GM12878 (cell line): ENCODE results near the gene PCDHB14. TPM values are rescaled to one million over a fixed set of nuclear protein-coding genes. Genes with fewer than 3 reads are reported as not detected.
"Not testable (repeated sequence)": the region's sequence is repeated elsewhere in the genome, so short reads cannot be mapped to it uniquely, and the experiment has no call there.

Experiments
- ATAC-seq: fragments of 200-7000 bp; cut with Tn5 transposase; 3 replicates; pipeline ENCODE4 v1.9.1; 2020; ENCODE audit warnings: mild to moderate bottlenecking, moderate library complexity
- Bru-seq: library from RNA; stranded (reverse); fragments of 400-500 nt; gene quantifications from one replicate; lab custom pipeline; 2021; lab: Mats Ljungman, UMichigan
- BruChase-seq, 2 experiments: library from RNA; stranded (reverse); fragments of 400-500 nt; gene quantifications; one replicate each; lab custom pipeline; 2021; lab: Mats Ljungman, UMichigan
- BruUV-seq: library from RNA; stranded (reverse); fragments of 400-500 nt; replicated peaks from 2 replicates; lab custom pipeline; 2021; lab: Mats Ljungman, UMichigan
- CTCF ChIA-PET: fragments of 300-600 bp; sonication (Branson Sonifier 250); formaldehyde crosslinking; extraction: SDS; loops from one replicate; lab custom pipeline; 2021; ENCODE audit warnings: inconsistent platforms; lab: Yijun Ruan, JAX
- POLR2A ChIA-PET: fragments of 350-600 bp; formaldehyde crosslinking; extraction: SDS; loops from one replicate; lab custom pipeline; 2021; ENCODE audit warnings: inconsistent platforms; lab: Charles Lee
- RAD21 ChIA-PET: fragments of 300-600 bp; sonication (Branson Sonifier 250); formaldehyde crosslinking; loops from one replicate; lab custom pipeline; 2023; ENCODE audit warnings: antibody characterized with exemption; ENCODE audit not compliant: unreplicated experiment; lab: Charles Lee
- SMC1A ChIA-PET: fragments of 300-600 bp; sonication (Branson Sonifier 250); formaldehyde crosslinking; loops from one replicate; lab custom pipeline; 2023; ENCODE audit not compliant: unreplicated experiment, uncharacterized antibody; lab: Charles Lee
- DNase-seq: peaks from one replicate; pipeline ENCODE4 v3.0.0-alpha.2; 2011; ENCODE audit warnings: low read depth, low spot score
- FAIRE-seq: peaks from 3 replicates; lab custom pipeline; 2011; peaks lifted over from hg19 to GRCh38; lab: Jason Lieb, UNC
- H2AFZ ChIP-seq: 2 replicates; pipeline ENCODE4 v1.6.0; 2011; ENCODE audit warnings: low read depth, low read length, control low read depth; ENCODE audit not compliant: control insufficient read depth
- H3K27ac ChIP-seq: 2 replicates; pipeline ENCODE4 v1.5.1; 2011; ENCODE audit warnings: control low read depth; ENCODE audit not compliant: control insufficient read depth, insufficient read depth
- H3K27me3 ChIP-seq, 2 experiments: replicated peaks in 1 of 2; 2 replicates each; pipeline versions ENCODE4 v1.6.0 to v1.6.1; 2011; ENCODE audit warnings: low read length in 1 of 2; ENCODE audit not compliant: control insufficient read depth in 2 of 2, insufficient read depth in 2 of 2
- H3K36me3 ChIP-seq, 2 experiments: 2 replicates each; pipeline ENCODE4 v1.5.1; 2011; ENCODE audit warnings: low read length in 1 of 2; ENCODE audit not compliant: control insufficient read depth in 2 of 2, insufficient read depth in 2 of 2
- H3K4me1 ChIP-seq: 2 replicates; pipeline ENCODE4 v1.6.1; 2011; ENCODE audit warnings: mild to moderate bottlenecking, low read length, moderate library complexity, mixed read lengths; ENCODE audit not compliant: control insufficient read depth, insufficient read depth
- H3K4me2 ChIP-seq: 2 replicates; pipeline ENCODE4 v1.6.0; 2011; ENCODE audit warnings: control low read depth; ENCODE audit not compliant: control insufficient read depth, insufficient read depth
- H3K4me3 ChIP-seq: fragments of 200-600 bp; sonication (generic); 2 replicates; pipeline ENCODE4 v1.5.1; 2016
- H3K79me2 ChIP-seq: 2 replicates; pipeline ENCODE4 v1.6.0; 2011; ENCODE audit warnings: low read length; ENCODE audit not compliant: control insufficient read depth, insufficient read depth
- H3K9ac ChIP-seq: 2 replicates; pipeline ENCODE4 v1.8.0; 2011; ENCODE audit warnings: low read length, control low read depth, mixed read lengths; ENCODE audit not compliant: control insufficient read depth, insufficient read depth
- H3K9me3 ChIP-seq: replicated peaks from 3 replicates; pipeline ENCODE4 v1.5.1; 2011; ENCODE audit warnings: mild to moderate bottlenecking, low read length; ENCODE audit not compliant: control insufficient read depth, insufficient read depth
- H4K20me1 ChIP-seq: 2 replicates; pipeline ENCODE4 v1.6.0; 2011; ENCODE audit not compliant: control insufficient read depth, insufficient read depth
- CTCF ChIP-seq, 3 experiments: IDR thresholded peaks in 2 of 3; conservative IDR thresholded peaks in 1 of 3; 2 replicates each; pipeline ENCODE4 v1.5.1; 2011; ENCODE audit warnings: low read depth in 3 of 3, low read length in 3 of 3, mild to moderate bottlenecking in 3 of 3, control low read depth in 2 of 3, moderate library complexity in 2 of 3, inconsistent platforms in 1 of 3, mixed read lengths in 1 of 3; ENCODE audit not compliant: control insufficient read depth in 2 of 3, insufficient read depth in 1 of 3; ENCODE audit errors: extremely low read depth in 1 of 3
- EED ChIP-seq: sonication (generic); IDR thresholded peaks from 2 replicates; pipeline ENCODE4 v1.6.1; 2016; ENCODE audit warnings: antibody characterized with exemption, low read depth
- FOXK2 ChIP-seq: fragments of 450-650 bp; IDR thresholded peaks from 2 replicates; pipeline ENCODE4 v1.6.1; 2017; ENCODE audit warnings: mild to moderate bottlenecking, moderate library complexity
- NFXL1 ChIP-seq: fragments of 450-650 bp; IDR thresholded peaks from 2 replicates; pipeline ENCODE4 v1.6.1; 2017; ENCODE audit warnings: antibody characterized with exemption, mild to moderate bottlenecking, borderline replicate concordance
- POLR2A ChIP-seq: IDR thresholded peaks from 2 replicates; pipeline ENCODE4 v1.6.1; 2011; ENCODE audit warnings: low read depth, mild to moderate bottlenecking, low read length
- RAD21 ChIP-seq: IDR thresholded peaks from 2 replicates; pipeline ENCODE4 v1.6.1; 2011; ENCODE audit warnings: mild to moderate bottlenecking, low read depth, low read length, moderate library complexity; ENCODE audit not compliant: insufficient read depth
- WGBS: methylation state at CpG from one replicate; pipeline ENCODE4 v1.1.6; 2016; ENCODE audit warnings: low lambda C conversion rate; ENCODE audit not compliant: insufficient replicate concordance, insufficient coverage; ENCODE audit errors: missing lambda C conversion rate; 5-methylcytosine and 5-hydroxymethylcytosine counted together
- in situ Hi-C: fragments of 300-500 bp; cut with MboI; formaldehyde crosslinking; loops from 9 replicates; pipeline ENCODE4 v1.14.3; 2018; ENCODE audit warnings: mixed read lengths
- intact Hi-C: fragments of 100-400 bp; cut with micrococcal nuclease; formaldehyde crosslinking; loops from one replicate; pipeline ENCODE4 v1.14.2; 2022; ENCODE audit not compliant: unreplicated experiment
- long read RNA-seq, 2 experiments: library from polyadenylated mRNA; unstranded; transcript quantifications; one replicate each; pipeline ENCODE4 v2.0.0, GENCODE V29; 2019 to 2020
- polyA minus RNA-seq, 3 experiments: library from RNA; depleted of rRNA, polyadenylated mRNA; stranded (reverse); fragments of >200 nt; gene quantifications; 2 replicates each; pipeline ENCODE4 v1.2.3, GENCODE V29; 2011
- polyA plus RNA-seq, 11 experiments: library from polyadenylated mRNA; depleted of rRNA in 4 of 11; unstranded in 6 of 11; stranded (reverse) in 5 of 11; fragments of >200 nt; fragmentation: Nextera tagmentation in 4 of 11; fragmentation: Illumina TruSeq in 1 of 11; extraction: Ambion mirVana in 4 of 11; extraction: Trizol in 1 of 11; gene quantifications; 1 replicate in 1 of 11; 2 replicates in 10 of 11; pipeline versions ENCODE4 v1.2.1 to v1.2.3, GENCODE V29; 2011 to 2016; ENCODE audit warnings: inconsistent platforms in 2 of 11, missing spikeins in 2 of 11, low read depth in 1 of 11
- total RNA-seq, 4 experiments: library from RNA; depleted of rRNA in 3 of 4; stranded (reverse); fragments of >200 nt in 3 of 4; fragmentation: Illumina TruSeq in 1 of 4; extraction: Trizol in 1 of 4; gene quantifications; 2 replicates each; pipeline versions ENCODE4 v1.2.1 to v1.2.3, GENCODE V29; 2013 to 2021

PCDHB14 gene
- total RNA-seq (2013; cell fraction: nucleolus; rRNA removed): 0.23 and 0.27 TPM in 2 replicates
- total RNA-seq (2014; rRNA removed) (not detected in 2 replicates), total RNA-seq (2014; rRNA removed; fragmentation: Illumina TruSeq; extraction: Trizol) (not detected in 2 replicates), total RNA-seq (2021) (not detected in 2 replicates), polyA plus RNA-seq (2011; rRNA removed) (0.04 TPM in 1 of 2 replicates, not detected in the other), polyA plus RNA-seq (2014; fragmentation: Illumina TruSeq; extraction: Trizol) (0.17 TPM in 1 of 2 replicates, not detected in the other), polyA plus RNA-seq (2014; fragmentation: Nextera tagmentation; extraction: Ambion mirVana) (not detected), polyA plus RNA-seq (2014; rRNA removed) (not detected in 2 replicates), polyA plus RNA-seq (2016; fragmentation: Nextera tagmentation; extraction: Ambion mirVana) (not detected), polyA minus RNA-seq (2011; rRNA and poly(A)+ RNA removed) (0.07 and 0.10 TPM in 2 replicates), Bru-seq, nascent RNA (percentile 19 among the genes with signal in this experiment), BruChase-seq, experiment 1, labeled RNA remaining after a 6-hour chase (percentile 15 among the genes with signal in this experiment), BruChase-seq, experiment 2, labeled RNA remaining after a 2-hour chase (percentile 22 among the genes with signal in this experiment)
- polyA plus RNA-seq (2011; ENCODE audit: low read depth): not detected
- 0.02 TPM in 1 of 2 replicates, not detected in the other for polyA plus RNA-seq (2011; cell fraction: cytosol; rRNA removed)
- 0.13 and 0.19 TPM in 2 replicates for polyA plus RNA-seq (2011; cell fraction: nucleus; rRNA removed)
- polyA plus RNA-seq (2012): not detected in 2 replicates
- polyA minus RNA-seq (2011; cell fraction: cytosol; rRNA and poly(A)+ RNA removed): not detected in 2 replicates
- polyA minus RNA-seq (2011; cell fraction: nucleus; rRNA and poly(A)+ RNA removed): 0.12 TPM in 1 of 2 replicates, not detected in the other
- long read RNA-seq, experiment 1: 0 reads
- long read RNA-seq, experiment 2: 0 reads

DNA sequence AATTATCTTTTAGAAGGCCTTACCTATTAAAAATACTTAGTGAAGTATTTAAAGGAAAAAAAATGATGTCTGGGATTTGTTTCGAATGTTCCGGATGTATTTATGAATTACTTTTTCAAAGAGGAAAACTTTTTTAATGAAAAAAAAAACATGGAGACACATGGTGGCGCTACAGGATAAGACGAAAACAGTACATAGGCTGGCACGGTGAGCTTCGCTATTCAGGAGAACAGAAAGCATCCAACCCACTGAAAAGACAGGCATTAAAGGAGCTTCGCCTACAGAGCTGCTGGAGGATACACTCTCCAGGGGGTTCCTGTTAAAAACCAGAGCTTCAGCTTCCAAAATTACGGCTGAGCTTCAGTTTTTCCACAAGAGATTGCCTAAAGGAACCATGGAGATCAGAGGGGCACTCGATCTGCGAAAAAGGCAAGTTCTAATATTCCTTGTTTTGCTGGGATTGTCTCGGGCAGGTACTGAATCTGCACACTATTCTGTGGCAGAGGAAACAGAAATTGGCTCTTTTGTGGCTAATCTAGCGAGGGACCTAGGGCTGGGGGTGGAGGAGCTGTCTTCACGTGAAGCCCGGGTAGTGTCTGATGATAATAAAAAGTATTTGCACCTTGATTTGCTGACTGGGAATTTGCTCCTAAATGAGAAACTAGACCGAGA, at the start of gene PCDHB14:
PCDHB14 (plus strand) TSS at position 232 of the 672 bp plus-strand sequence; CDS start at position 395, 163 bp downstream.
- DNase-seq (no peak), FAIRE-seq (no peak), ATAC-seq (no peak)
- RAD21 ChIA-PET: interaction anchor here (1.6 kb wide), 2 partner anchors 334 to 340 kb away, joined by 5 to 6 read pairs; no protein-coding TSS in a partner anchor
- Histone ChIP-seq H3K9me3 (no peaks in the 10 kb centered on the region; the same call in 1 of the 3 replicates), H3K4me1 (no peaks in the 10 kb centered on the region), H2AFZ (no peak within 1 kb of the TSS), H3K79me2 (no peaks in the 10 kb centered on the region), H3K27me3 (no peaks in the 10 kb centered on the region), H3K4me2 (no peak within 1 kb of the TSS), H3K4me3 (no peak within 1 kb of the TSS), H3K36me3 (no peaks in the 10 kb centered on the region), H4K20me1 (no peaks in the 10 kb centered on the region), H3K27ac (no peak within 1 kb of the TSS), H3K9ac (no peak within 1 kb of the TSS)
- SMC1A ChIA-PET: interaction anchor here (0.7 kb wide), 1 partner anchor 36 kb away, joined by 3 read pairs; the partner anchor contains the start of gene PCDHB9
- intact Hi-C loops (no loop called here), in situ Hi-C loops (loop anchor here (25.0 kb wide), 1 partner anchor 339 kb away; no protein-coding TSS in a partner anchor)
- TF ChIP-seq FOXK2: no peak
- peak in 1 of 3 experiments; percentile 25; a peak in 1 of 6 replicates for TF ChIP-seq CTCF (IDR thresholded peaks at IDR 0.05 in 2 of 3, conservative IDR thresholded peaks at IDR 0.05 in 1 of 3; ENCODE audit: control insufficient read depth in 2 of 3, extremely low read depth in 1 of 3, insufficient read depth in 1 of 3, low read depth in 3 of 3, low read length in 3 of 3)
- TF ChIP-seq EED: no peak
- TF ChIP-seq POLR2A: no peak
- no peak for TF ChIP-seq NFXL1
- TF ChIP-seq RAD21: peak; percentile 34; the same call in 1 of the 2 replicates
- WGBS: 7% methylated on average over 15 of the region's 15 CpGs
- POLR2A ChIA-PET: no interaction called here
- CTCF ChIA-PET: interaction anchor here (1.0 to 2.1 kb wide), 6 partner anchors 10 to 344 kb away, joined by 3 to 10 read pairs (median 6); partner anchors contain the start of genes PCDHGA10 and PCDHGB3
- BruUV-seq: no TSS peak

GRCh38 chr5:141174291-141175104, 48.6 kb upstream of the PCDHB14 start:
- POLR2A ChIA-PET, H3K36me3 ChIP-seq, H3K27ac ChIP-seq, ATAC-seq, SMC1A ChIA-PET, DNase-seq, intact Hi-C loops, RAD21 ChIA-PET, H3K9me3 ChIP-seq, BruUV-seq, H3K27me3 ChIP-seq, CTCF ChIA-PET, H3K79me2 ChIP-seq, H3K9ac ChIP-seq, H2AFZ ChIP-seq, H3K4me1 ChIP-seq, H4K20me1 ChIP-seq, H3K4me2 ChIP-seq, H3K4me3 ChIP-seq, FAIRE-seq: not testable (repeated sequence)
- WGBS: 80% methylated on average over 65 of the region's 79 CpGs
- in situ Hi-C loops: loop anchor here (5.0 kb wide), 1 partner anchor 38 kb away; the partner anchor contains the start of gene PCDHB13
